ENCODE measurements around the gene MVB12A.

GRCh38 chr19:17415121-17415520 lies 4.7 kb upstream of the MVB12A start:
- no peak for TF ChIP-seq POLR2A (IDR thresholded peaks at IDR 0.05)
- TF ChIP-seq, protein P1, sequence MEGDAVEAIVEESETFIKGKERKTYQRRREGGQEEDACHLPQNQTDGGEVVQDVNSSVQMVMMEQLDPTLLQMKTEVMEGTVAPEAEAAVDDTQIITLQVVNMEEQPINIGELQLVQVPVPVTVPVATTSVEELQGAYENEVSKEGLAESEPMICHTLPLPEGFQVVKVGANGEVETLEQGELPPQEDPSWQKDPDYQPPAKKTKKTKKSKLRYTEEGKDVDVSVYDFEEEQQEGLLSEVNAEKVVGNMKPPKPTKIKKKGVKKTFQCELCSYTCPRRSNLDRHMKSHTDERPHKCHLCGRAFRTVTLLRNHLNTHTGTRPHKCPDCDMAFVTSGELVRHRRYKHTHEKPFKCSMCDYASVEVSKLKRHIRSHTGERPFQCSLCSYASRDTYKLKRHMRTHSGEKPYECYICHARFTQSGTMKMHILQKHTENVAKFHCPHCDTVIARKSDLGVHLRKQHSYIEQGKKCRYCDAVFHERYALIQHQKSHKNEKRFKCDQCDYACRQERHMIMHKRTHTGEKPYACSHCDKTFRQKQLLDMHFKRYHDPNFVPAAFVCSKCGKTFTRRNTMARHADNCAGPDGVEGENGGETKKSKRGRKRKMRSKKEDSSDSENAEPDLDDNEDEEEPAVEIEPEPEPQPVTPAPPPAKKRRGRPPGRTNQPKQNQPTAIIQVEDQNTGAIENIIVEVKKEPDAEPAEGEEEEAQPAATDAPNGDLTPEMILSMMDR (IDR thresholded peaks at IDR 0.05): no peak
- TF ChIP-seq POLR2AphosphoS5 (IDR thresholded peaks at IDR 0.05): no peak
